Stimulated activated naive CD8-positive, alpha-beta T cell treated with anti-CD3 and anti-CD28 coated beads, Interleukin-15, amount 100 ng/mL, for 72 hours (primary cell): Measurements from ENCODE around the gene CORO7.
A peak's percentile ranks its signal among the peaks of the same experiment; 100 is the strongest.
"Not testable (repeated sequence)": the region's sequence is repeated elsewhere in the genome, so short reads cannot be mapped to it uniquely, and the experiment has no call there.

Source experiments
- ATAC-seq: fragments of 150-1000 bp; cut with Tn5 transposase; 2 replicates; pipeline ENCODE4 v1.10.0; 2021; ENCODE audit warnings: mild to moderate bottlenecking, moderate library complexity
- DNase-seq, 2 donors: peaks; one replicate each; pipeline ENCODE4 v3.0.0; 2021 to 2022
- H3K27ac Mint-ChIP-seq, 2 donors: one replicate each; pipeline ENCODE4 v1.8.0; 2022; ENCODE audit warnings: mild to moderate bottlenecking in 2 of 2, mixed read lengths in 2 of 2, moderate library complexity in 2 of 2
- H3K27me3 Mint-ChIP-seq: one replicate; pipeline ENCODE4 v1.8.0; 2022; ENCODE audit warnings: mixed read lengths
- H3K4me1 Mint-ChIP-seq: one replicate; pipeline ENCODE4 v1.8.0; 2022; ENCODE audit warnings: mild to moderate bottlenecking, mixed read lengths
- H3K4me3 Mint-ChIP-seq, 2 donors: one replicate each; pipeline ENCODE4 v1.8.0; 2022; ENCODE audit warnings: mild to moderate bottlenecking in 2 of 2, mixed read lengths in 2 of 2, moderate library complexity in 1 of 2
- H3K9me3 Mint-ChIP-seq, 2 donors: one replicate each; pipeline ENCODE4 v1.8.0; 2022; ENCODE audit warnings: mixed read lengths in 2 of 2

The CORO7 gene

GRCh38 chr16:4347765-4348509 lies 68.5 kb downstream of the CORO7 start:
- no peak overlapping the region for H3K4me3 Mint-ChIP-seq
- ATAC-seq: no peak
- H3K9me3 Mint-ChIP-seq: no peaks in the 10 kb centered on the region

GRCh38 chr16:4347010-4347409 lies 69.4 kb downstream of the CORO7 start:
- ATAC-seq (no peak), DNase-seq (no peak)
- no peak overlapping the region for H3K4me3 Mint-ChIP-seq
- H3K9me3 Mint-ChIP-seq: no peaks in the 10 kb centered on the region
- H3K27me3 Mint-ChIP-seq: no peaks in the 10 kb centered on the region
- peaks cover 38% of the 10 kb centered on the region for H3K4me1 Mint-ChIP-seq
- H3K27ac Mint-ChIP-seq: peak overlapping the region in 1 of 2 donors; percentile 74

More at GRCh38 chr16:4347765-4348509, 68.5 kb downstream of the CORO7 start:
- Mint-ChIP-seq H3K27me3 (no peaks in the 10 kb centered on the region), H3K27ac (peak overlapping the region in 1 of 2 donors; percentile 4), H3K4me1 (peaks cover 39% of the 10 kb centered on the region)
- no peak for DNase-seq

GRCh38 chr16:4345836-4346781 lies 70.3 kb downstream of the CORO7 start:
- peak overlapping the region in 1 of 2 donors; percentile 74 for H3K27ac Mint-ChIP-seq
- peaks cover 29% of the 10 kb centered on the region for H3K4me1 Mint-ChIP-seq
- ATAC-seq (no peak), DNase-seq (no peak)
- H3K4me3 Mint-ChIP-seq: no peak overlapping the region
- H3K27me3 Mint-ChIP-seq: no peaks in the 10 kb centered on the region
- no peaks in the 10 kb centered on the region for H3K9me3 Mint-ChIP-seq

- DNase-seq: no peak
- H3K9me3 Mint-ChIP-seq: no peaks in the 10 kb centered on the region
- H3K4me1 Mint-ChIP-seq: peaks cover 28% of the 10 kb centered on the region
- no peak for ATAC-seq
- H3K4me3 Mint-ChIP-seq: no peak overlapping the region
- no peaks in the 10 kb centered on the region for H3K27me3 Mint-ChIP-seq
- H3K27ac Mint-ChIP-seq: no peak overlapping the region
Observed at GRCh38 chr16:4344983-4345835, 71.2 kb downstream of the CORO7 start.

- H3K4me3 Mint-ChIP-seq, H3K27ac Mint-ChIP-seq, ATAC-seq, H3K27me3 Mint-ChIP-seq, H3K9me3 Mint-ChIP-seq, DNase-seq: not testable (repeated sequence)
- H3K4me1 Mint-ChIP-seq: peaks cover 23% of the 10 kb centered on the region
Observed at GRCh38 chr16:4344300-4344982, 72.0 kb downstream of the CORO7 start.

GRCh38 chr16:4342866-4343744 lies 73.3 kb downstream of the CORO7 start:
- Mint-ChIP-seq H3K27ac (peak overlapping the region in 1 of 2 donors; percentile 93), H3K27me3 (no peaks in the 10 kb centered on the region), H3K4me1 (peaks cover 15% of the 10 kb centered on the region), H3K9me3 (no peaks in the 10 kb centered on the region), H3K4me3 (no peak overlapping the region)
- DNase-seq (no peak), ATAC-seq (no peak)

GRCh38 chr16:4341250-4341649 lies 75.1 kb downstream of the CORO7 start:
- DNase-seq (no peak), ATAC-seq (no peak)
- Mint-ChIP-seq H3K4me1 (peaks cover 4% of the 10 kb centered on the region), H3K27ac (no peak overlapping the region), H3K27me3 (no peaks in the 10 kb centered on the region), H3K9me3 (no peaks in the 10 kb centered on the region), H3K4me3 (no peak overlapping the region)

GRCh38 chr16:4340443-4340842 lies 76.0 kb downstream of the CORO7 start:
- Mint-ChIP-seq H3K27ac (no peak overlapping the region), H3K9me3 (no peaks in the 10 kb centered on the region), H3K4me3 (no peak overlapping the region), H3K27me3 (no peaks in the 10 kb centered on the region), H3K4me1 (peaks cover 4% of the 10 kb centered on the region)
- ATAC-seq (no peak), DNase-seq (no peak)

GRCh38 chr16:4339909-4340308 lies 76.5 kb downstream of the CORO7 start:
- no peaks in the 10 kb centered on the region for H3K27me3 Mint-ChIP-seq
- H3K27ac Mint-ChIP-seq: no peak overlapping the region
- H3K4me1 Mint-ChIP-seq: peaks cover 4% of the 10 kb centered on the region
- ATAC-seq: no peak
- no peaks in the 10 kb centered on the region for H3K9me3 Mint-ChIP-seq
- DNase-seq: no peak
- no peak overlapping the region for H3K4me3 Mint-ChIP-seq

GRCh38 chr16:4339455-4339854 lies 76.9 kb downstream of the CORO7 start:
- no peaks in the 10 kb centered on the region for H3K27me3 Mint-ChIP-seq
- H3K9me3 Mint-ChIP-seq: no peaks in the 10 kb centered on the region
- peaks cover 4% of the 10 kb centered on the region for H3K4me1 Mint-ChIP-seq
- H3K27ac Mint-ChIP-seq: no peak overlapping the region
- DNase-seq: no peak
- no peak overlapping the region for H3K4me3 Mint-ChIP-seq
- no peak for ATAC-seq

- Mint-ChIP-seq H3K4me1 (peaks cover 2% of the 10 kb centered on the region), H3K27me3 (no peaks in the 10 kb centered on the region), H3K9me3 (no peaks in the 10 kb centered on the region), H3K4me3 (no peak overlapping the region), H3K27ac (no peak overlapping the region)
- DNase-seq (no peak), ATAC-seq (no peak)
Observed at GRCh38 chr16:4338712-4339299, 77.6 kb downstream of the CORO7 start.

- H3K4me3 Mint-ChIP-seq: no peak overlapping the region
- H3K4me1 Mint-ChIP-seq: no peaks in the 10 kb centered on the region
- H3K9me3 Mint-ChIP-seq: no peaks in the 10 kb centered on the region
- no peaks in the 10 kb centered on the region for H3K27me3 Mint-ChIP-seq
- H3K27ac Mint-ChIP-seq: peak overlapping the region in 1 of 2 donors; percentile 67
- ATAC-seq (peak; percentile 13), DNase-seq (no peak)
Observed at GRCh38 chr16:4338125-4338582, 78.2 kb downstream of the CORO7 start.

- ATAC-seq: peak; percentile 12
- Mint-ChIP-seq H3K27ac (peak overlapping the region in 1 of 2 donors; percentile 67), H3K9me3 (no peaks in the 10 kb centered on the region), H3K4me1 (no peaks in the 10 kb centered on the region), H3K4me3 (no peak overlapping the region), H3K27me3 (no peaks in the 10 kb centered on the region)
- DNase-seq: no peak
Observed at GRCh38 chr16:4337540-4338088, 78.8 kb downstream of the CORO7 start.
